Measurements from ENCODE around the gene KCNJ11. TPM values are rescaled to one million over a fixed set of nuclear protein-coding genes. Genes with fewer than 3 reads are reported as not detected.
A peak's percentile ranks its signal among the peaks of the same experiment; 100 is the strongest.

Gene KCNJ11
- polyA plus RNA-seq, 3 donors: 1.9 to 2.4 (median 2.3) TPM

DNA sequence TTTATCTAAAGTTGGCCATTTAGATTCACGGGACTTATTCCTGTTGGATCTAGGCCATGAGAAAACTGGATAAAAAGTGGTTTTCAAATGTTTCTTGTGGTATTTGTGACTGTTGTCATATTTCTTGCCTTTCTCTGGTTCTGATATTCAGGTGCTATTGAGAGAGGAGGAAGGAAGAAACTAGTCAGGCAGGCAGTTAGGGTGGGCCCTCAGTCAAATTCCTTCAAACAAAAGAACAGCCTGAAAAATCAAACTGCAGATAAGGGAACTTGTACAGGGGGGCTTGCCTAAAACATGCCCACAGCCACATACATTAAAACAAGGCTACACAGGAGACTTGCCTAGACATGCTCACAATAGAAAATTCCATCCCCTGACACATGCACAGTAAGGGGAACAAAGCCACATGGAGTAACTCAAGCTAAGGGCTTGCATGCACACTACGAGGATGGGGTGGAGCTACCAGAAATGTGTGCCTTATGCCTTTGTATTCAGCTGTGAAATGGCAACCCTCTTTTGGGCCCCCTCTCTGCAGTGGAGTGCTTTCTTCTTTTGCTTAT lies 18.7 kb downstream of the KCNJ11 start:
- DNase-seq (ENCODE audit: low read depth in 3 of 3, low spot score in 2 of 3): no peak

DNA sequence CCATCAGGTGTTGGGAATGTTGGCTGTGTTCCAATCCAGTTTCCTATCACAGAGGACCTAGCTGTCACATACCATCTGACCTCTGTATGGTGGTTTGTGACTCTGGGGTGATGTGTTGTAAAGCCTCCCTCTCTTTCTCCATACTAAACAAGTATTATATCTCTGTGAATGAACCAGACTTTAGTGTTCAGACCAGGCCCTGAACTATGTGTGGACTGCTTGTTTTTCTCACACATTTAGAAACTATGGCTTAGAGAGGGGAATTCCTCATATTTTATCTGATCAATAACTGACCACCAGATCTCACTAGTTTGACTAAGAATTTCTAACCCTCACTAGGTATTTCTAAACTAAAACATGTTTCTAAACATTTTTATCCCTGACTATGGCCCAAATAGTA lies 19.4 kb downstream of the KCNJ11 start:
- DNase-seq (ENCODE audit: low read depth in 3 of 3, low spot score in 2 of 3): no peak

DNA sequence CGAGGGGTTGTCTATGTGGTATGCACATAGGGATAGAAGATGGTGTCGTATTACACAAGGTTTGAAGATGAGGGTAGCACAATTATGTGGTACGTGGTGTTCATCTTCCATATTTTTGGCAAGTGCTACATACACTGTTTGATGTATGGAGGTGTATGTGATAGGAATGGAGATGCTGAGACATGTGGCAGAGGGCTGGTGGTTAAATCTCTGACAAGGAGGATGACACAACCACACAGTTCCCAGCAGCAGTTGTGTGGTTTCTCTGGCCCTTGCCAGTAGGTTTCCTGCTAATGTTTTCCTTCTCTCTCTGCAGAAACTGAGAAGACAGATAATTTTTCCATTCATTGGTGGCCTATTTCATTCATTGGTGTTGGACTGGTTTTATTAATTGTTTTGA lies 19.9 kb downstream of the KCNJ11 start:
- DNase-seq (ENCODE audit: low read depth in 3 of 3, low spot score in 2 of 3): no peak

DNA sequence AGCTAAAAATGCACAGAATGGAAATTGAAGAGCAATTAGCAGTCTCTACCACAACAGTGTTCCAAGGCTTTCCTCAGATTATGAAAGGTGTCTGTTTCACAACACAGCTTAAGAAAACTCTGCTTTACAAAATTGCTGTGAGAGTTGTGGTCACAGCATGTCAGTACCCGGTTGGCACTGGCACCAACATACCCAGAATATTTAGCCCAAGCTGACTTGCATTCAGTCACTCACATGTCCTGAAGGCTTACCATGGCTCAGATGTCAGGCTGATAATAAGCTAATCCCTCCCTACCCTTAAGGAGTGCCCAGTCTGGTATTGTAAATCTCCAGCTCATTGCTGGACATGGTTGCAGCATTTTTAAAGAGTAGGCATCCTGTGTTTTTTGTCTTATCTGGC lies 22.0 kb downstream of the KCNJ11 start:
- DNase-seq (ENCODE audit: low read depth in 3 of 3, low spot score in 2 of 3): no peak

DNA sequence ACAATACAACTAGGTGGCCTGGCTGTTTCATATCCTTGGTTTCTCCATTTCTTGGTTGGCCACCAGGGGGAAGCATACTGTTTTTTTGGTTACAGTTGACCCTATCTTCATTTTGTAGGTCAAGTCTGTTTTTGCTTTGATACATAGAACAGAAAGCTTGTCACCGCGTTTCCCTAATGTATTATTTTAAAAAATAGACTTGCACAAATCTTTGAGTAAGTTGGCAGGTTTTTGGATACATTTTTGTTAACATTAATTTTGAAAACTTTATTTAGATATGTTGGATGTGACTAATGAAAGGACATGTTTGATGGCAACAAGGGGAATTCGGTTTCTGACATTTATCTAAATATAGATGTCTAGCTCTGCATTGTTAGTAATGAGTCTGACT lies 33.9 kb downstream of the KCNJ11 start:
- peak in 2 of 3 donors; percentile 54 to 63 for DNase-seq (ENCODE audit: low read depth in 3 of 3, low spot score in 2 of 3)

DNA sequence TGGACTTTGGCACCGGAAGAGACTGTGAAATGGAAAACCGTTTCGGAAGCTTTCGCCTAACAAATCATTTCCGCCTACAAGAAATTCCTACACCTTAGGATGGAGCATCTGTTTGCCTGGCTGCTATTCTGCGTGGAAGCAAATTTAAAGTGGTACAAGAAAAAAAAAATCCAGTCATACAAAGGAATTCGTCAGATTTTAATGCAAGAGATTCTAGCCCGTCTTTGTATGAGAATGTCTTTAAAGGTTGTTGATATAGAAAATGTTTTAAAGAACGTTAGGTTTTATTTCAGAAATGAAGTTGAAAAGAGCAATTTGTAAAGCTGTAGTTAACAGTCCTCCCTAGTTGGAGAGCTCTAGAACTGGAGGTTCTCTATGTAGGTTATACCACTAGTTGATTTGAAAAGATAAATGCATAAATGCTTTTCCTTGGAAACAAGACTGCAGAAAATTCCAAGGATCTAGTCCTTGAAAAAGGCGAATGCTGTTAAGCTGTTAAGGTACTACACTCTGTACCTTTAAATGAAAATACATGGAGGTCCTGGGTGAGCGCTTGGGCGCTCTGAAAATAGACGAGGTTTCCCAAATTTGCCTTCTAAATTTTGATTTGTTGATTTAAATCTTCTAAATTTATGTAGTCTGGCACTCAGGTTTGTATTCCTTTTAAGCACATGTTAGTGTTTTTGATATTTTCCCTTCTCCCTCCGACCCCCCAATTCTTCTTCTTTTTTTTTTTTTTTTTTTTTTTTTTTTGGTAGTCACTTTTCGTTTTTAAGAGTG lies 34.4 kb downstream of the KCNJ11 start:
- DNase-seq (ENCODE audit: low read depth in 3 of 3, low spot score in 2 of 3): peak in 1 of 3 donors; percentile 13

DNA sequence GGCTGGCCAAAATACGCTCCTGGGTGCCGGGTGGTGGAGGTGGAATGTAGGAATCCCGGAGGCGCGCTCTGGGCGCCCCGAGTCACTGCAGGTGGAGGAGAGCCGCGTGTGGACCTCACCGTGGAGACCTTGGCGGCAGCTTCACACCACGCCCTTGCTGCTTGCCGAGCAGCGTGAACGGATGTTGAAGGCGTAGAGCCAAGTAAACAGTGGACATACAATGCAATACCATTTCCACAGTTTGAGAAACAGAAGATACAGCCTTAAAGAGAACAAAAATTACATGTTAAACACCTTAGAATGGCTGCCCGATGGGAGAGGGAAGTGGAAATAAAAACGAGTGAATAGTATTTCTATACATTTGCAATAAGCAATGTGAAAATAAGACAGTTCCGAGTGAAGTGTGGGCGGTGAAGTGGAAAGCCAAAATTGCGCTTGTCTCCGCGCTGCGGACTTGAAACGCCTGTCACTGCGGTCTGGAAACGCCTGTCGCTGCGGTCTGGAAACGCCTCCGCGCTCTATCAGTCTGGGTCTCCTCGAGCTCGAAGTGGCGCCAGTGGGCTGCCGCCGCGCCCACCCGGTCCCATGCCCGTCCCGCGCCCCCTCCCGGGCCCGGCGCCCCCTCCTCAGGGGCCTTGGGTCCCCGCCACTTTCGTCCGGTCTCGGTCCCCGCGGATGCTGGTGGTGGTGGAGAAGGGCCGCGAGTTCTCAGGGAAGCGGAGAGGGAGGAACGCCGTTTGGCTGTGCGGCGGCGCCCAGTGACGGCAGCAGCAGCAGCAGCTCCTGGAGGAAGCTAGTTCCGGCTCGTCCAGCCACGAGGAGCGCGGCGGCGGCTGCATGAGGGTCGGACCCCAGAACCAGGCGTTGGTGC lies 35.3 kb downstream of the KCNJ11 start:
- DNase-seq (ENCODE audit: low read depth in 3 of 3, low spot score in 2 of 3): peak in 2 of 3 donors; percentile 56 to 62

DNA sequence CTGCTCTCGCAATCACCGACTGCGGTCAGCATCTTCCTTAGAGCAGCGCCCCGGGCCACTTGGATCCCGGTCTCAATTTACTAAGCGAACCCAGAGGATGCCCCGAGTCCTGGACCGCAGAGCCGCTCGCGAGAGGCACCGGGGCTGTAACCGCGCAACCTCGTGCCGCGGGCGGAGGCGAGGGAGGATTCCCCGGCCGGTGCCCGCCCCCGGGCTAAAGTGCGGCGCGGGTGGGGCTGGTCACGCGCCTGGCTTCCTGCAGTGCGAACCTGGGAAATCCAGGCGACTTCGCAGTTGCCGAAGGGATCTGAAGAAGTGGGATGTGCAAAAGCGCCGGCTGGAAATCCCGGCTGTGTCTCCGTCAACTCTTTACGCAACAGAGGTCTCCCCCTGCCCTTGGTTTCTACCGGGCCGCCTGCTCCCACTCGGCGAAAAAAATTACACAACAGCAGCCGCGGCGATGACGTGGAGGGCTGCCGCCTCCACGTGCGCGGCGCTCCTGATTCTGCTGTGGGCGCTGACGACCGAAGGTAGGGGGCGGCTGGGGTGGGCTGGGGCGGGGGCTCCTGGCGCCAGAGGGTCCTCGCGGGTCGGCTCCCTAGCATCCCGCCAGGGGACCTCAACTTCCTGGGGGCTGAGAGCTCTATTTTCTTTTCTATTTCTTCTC lies 36.8 kb downstream of the KCNJ11 start, which contains the start of gene NCR3LG1:
NCR3LG1 (plus strand) TSS at position 291 of the 667 bp plus-strand sequence; CDS start at position 461, 170 bp downstream.
- DNase-seq (ENCODE audit: low read depth in 3 of 3, low spot score in 2 of 3): peak in 1 of 3 donors; percentile 24

DNA sequence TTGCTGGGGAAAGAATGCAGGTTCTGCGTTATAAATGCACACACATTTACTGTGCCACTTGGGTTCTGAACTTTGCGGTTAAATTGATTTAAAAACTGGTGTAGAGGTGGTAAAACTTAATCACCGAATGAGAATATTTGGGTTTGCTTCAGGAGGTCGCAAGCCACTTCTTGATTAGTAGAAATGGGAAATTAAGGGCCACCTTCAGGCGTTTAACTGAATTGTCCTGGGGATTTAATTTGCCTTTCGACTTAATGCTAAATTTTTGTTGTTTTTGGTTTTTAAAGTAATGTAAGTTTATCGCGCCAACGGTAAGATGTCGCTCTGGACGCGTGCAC lies 37.3 kb downstream of the KCNJ11 start:
- no peak for DNase-seq (ENCODE audit: low read depth in 3 of 3, low spot score in 2 of 3)

DNA sequence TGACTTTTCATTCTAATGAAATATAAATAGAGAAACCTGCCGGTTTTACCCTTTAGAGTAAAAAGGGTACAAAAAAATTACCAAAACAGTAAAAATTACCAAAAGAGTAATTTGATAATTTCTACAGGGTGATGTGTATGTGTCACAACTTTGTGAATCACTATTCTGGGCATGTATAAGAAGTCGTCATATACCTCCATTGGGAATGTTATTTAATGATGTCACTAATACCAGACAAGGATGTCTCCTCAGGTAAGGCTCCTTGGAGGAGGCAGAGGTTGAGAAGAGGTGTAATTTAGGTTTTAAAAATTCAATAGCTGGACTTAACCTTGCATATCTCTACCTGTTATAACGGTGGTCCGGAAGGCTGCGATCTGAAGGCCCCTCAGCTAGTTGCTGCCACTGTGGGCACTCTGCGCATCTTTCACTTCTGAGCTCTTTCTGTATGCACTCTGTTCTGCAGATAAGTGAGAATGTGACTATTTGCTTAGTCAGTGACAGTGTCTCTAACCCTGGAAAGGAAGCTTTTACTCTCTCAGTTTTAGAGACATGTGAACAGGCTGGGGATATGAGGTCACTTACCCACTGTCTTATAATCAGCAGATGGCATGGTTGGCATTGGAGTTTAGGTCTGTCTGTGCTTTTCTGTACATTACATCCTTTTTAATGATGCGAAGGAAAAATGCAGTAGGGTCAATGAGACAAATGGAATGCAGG lies 37.8 kb downstream of the KCNJ11 start:
- no peak for DNase-seq (ENCODE audit: low read depth in 3 of 3, low spot score in 2 of 3)

DNA sequence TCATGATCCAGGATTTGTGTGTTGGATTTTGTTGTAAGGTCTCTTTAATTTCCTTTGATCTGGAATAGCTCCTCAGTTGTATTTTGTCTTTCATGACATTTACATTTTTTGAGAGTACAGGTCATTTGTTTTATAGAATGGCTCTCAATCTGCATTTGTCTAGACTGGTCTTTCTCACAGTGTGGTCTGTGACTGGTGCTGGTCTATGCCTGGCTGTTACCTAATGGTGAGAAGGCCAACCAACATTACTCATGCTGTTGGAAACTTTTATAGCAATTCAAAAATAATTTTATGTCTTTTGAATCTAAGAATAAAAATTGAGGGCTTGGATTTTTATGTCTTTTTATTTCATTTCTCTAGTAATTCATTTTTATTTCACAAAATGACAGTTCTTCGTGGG lies 40.8 kb downstream of the KCNJ11 start:
- DNase-seq (ENCODE audit: low read depth in 3 of 3, low spot score in 2 of 3): no peak

DNA sequence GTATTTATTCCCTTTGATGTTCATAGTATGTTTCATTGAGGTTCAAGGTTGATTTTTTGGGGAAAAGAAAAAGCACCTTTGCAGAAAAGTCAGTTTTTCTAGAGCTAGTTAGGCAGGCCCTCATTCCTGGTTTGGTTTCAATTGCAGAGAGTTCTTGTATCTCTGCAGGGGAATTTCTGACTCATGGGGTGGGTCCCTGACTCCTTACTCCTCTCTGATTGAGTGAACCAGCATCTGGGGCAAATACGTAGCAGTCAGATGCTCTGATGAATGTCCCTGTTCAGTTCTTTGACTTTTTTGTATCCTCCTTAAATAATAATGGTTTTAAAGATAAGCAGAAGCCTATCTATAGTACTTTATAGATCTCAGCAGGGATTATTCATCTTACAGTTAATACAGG lies 44.6 kb downstream of the KCNJ11 start:
- DNase-seq (ENCODE audit: low read depth in 3 of 3, low spot score in 2 of 3): no peak

DNA sequence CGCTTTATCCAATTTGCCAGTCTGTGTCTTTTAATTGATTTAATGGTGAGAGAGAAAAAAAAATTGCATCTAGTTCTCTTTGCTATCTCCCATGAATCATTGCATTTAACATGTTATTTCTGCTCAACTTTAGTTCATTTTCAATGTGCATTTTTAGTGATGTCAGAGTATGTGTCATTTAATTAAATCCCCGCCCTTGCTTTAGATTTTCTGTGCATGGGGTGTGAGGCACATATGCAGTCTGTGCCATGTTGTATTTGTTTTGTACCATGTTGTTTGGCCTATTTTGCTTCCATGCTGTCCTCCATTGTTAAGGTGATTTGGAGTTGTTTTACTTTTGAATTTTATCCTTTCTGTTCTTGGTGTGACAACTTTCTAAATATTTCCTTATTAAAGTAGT lies 45.2 kb downstream of the KCNJ11 start:
- no peak for DNase-seq (ENCODE audit: low read depth in 3 of 3, low spot score in 2 of 3)

Other genes with a start within 250 kb of the KCNJ11 start
- 10 to 100 TPM; 62.7 to 69.8 (median 65.6) TPM for gene PIK3C2A, start 180.7 kb downstream of the KCNJ11 start, polyA plus RNA-seq (ENCODE audit: insufficient read length in 3 of 3)
- gene NUCB2, start 111.9 kb downstream of the KCNJ11 start, polyA plus RNA-seq (ENCODE audit: insufficient read length in 3 of 3): 10 to 100 TPM; 76.3 to 99.9 (median 94.1) TPM
- 1 to 10 TPM; 1.5 to 1.6 (median 1.6) TPM for gene NCR3LG1, start 36.9 kb downstream of the KCNJ11 start, polyA plus RNA-seq (ENCODE audit: insufficient read length in 3 of 3)
- gene ABCC8, start 88.2 kb upstream of the KCNJ11 start, polyA plus RNA-seq (ENCODE audit: insufficient read length in 3 of 3): 1 to 10 TPM in 1 of 3 donors, under 1 TPM in 2; 0.71 to 1.1 (median 0.83) TPM
- 10 to 100 TPM; 54.8 to 65.4 (median 64.8) TPM for gene USH1C, start 155.8 kb upstream of the KCNJ11 start, polyA plus RNA-seq (ENCODE audit: insufficient read length in 3 of 3)
- gene OTOG, start 158.6 kb upstream of the KCNJ11 start, polyA plus RNA-seq (ENCODE audit: insufficient read length in 3 of 3): under 1 TPM; 0.18 to 0.76 (median 0.62) TPM

Measured in right renal cortex interstitium (tissue), 3 donors.